CD4-positive, alpha-beta T cell treated with Interleukin-6 at 100 ng/mL for 8 hours (primary cell): ENCODE measurements around the gene COL23A1.
A peak's percentile ranks its signal among the peaks of the same experiment; 100 is the strongest.

Source experiments
- DNase-seq: peaks from one replicate; pipeline ENCODE4 v3.0.0-alpha.2; 2020; ENCODE audit warnings: mixed read lengths, low spot score

Gene COL23A1

GRCh38 chr5:178224403-178224802 lies 365.8 kb downstream of the COL23A1 start:
- DNase-seq: no peak

- DNase-seq: no peak
These were observed 366.3 kb downstream of the COL23A1 start for GRCh38 chr5:178223828-178224335.

- DNase-seq: no peak
These were observed 366.9 kb downstream of the COL23A1 start for GRCh38 chr5:178223196-178223773.

- DNase-seq: no peak
These were observed 367.9 kb downstream of the COL23A1 start for GRCh38 chr5:178222292-178222691.

GRCh38 chr5:178221853-178222252 lies 368.3 kb downstream of the COL23A1 start:
- no peak for DNase-seq

- no peak for DNase-seq
These were observed 368.9 kb downstream of the COL23A1 start for GRCh38 chr5:178221282-178221681.

- no peak for DNase-seq
These were observed 371.4 kb downstream of the COL23A1 start for GRCh38 chr5:178218827-178219226.

- no peak for DNase-seq
These were observed 371.9 kb downstream of the COL23A1 start for GRCh38 chr5:178218237-178218776.

GRCh38 chr5:178216779-178217178 lies 373.4 kb downstream of the COL23A1 start:
- no peak for DNase-seq

- DNase-seq: no peak
These were observed 374.1 kb downstream of the COL23A1 start for GRCh38 chr5:178216088-178216534.

GRCh38 chr5:178215280-178216002 lies 374.8 kb downstream of the COL23A1 start:
- no peak for DNase-seq

GRCh38 chr5:178214160-178214803 lies 375.9 kb downstream of the COL23A1 start:
- DNase-seq: no peak

- DNase-seq: no peak
These were observed 376.4 kb downstream of the COL23A1 start for GRCh38 chr5:178213748-178214151.

GRCh38 chr5:178213003-178213461 lies 377.2 kb downstream of the COL23A1 start:
- no peak for DNase-seq

- no peak for DNase-seq
These were observed 377.8 kb downstream of the COL23A1 start for GRCh38 chr5:178212241-178213002.

GRCh38 chr5:178211095-178212048 lies 378.8 kb downstream of the COL23A1 start:
- DNase-seq: no peak

- DNase-seq: no peak
These were observed 379.5 kb downstream of the COL23A1 start for GRCh38 chr5:178210686-178211085.

- no peak for DNase-seq
These were observed 380.1 kb downstream of the COL23A1 start for GRCh38 chr5:178210073-178210535.

GRCh38 chr5:178209334-178210072 lies 380.7 kb downstream of the COL23A1 start:
- peak; percentile 0 for DNase-seq
